Rectal smooth muscle tissue (tissue), 1 donor: Measurements from ENCODE around the gene PRR23E.

Experiments used
- H3K27ac ChIP-seq: one replicate; pipeline ENCODE4 v1.7.0; 2013; ENCODE audit warnings: low read depth, low read length, inconsistent platforms
- H3K27me3 ChIP-seq: one replicate; pipeline ENCODE4 v1.7.0; 2013; ENCODE audit warnings: low read length; ENCODE audit not compliant: control insufficient read depth, insufficient read depth
- H3K36me3 ChIP-seq: one replicate; pipeline ENCODE4 v1.7.0; 2013; ENCODE audit warnings: low read length; ENCODE audit not compliant: control insufficient read depth, insufficient read depth
- H3K4me1 ChIP-seq: one replicate; pipeline ENCODE4 v1.7.0; 2013; ENCODE audit warnings: low read length; ENCODE audit not compliant: control insufficient read depth, insufficient read depth
- H3K4me3 ChIP-seq: one replicate; pipeline ENCODE4 v1.7.0; 2013; ENCODE audit warnings: low read length
- H3K9ac ChIP-seq: one replicate; pipeline ENCODE4 v1.7.0; 2013; ENCODE audit warnings: low read length

Gene PRR23E, protein sequence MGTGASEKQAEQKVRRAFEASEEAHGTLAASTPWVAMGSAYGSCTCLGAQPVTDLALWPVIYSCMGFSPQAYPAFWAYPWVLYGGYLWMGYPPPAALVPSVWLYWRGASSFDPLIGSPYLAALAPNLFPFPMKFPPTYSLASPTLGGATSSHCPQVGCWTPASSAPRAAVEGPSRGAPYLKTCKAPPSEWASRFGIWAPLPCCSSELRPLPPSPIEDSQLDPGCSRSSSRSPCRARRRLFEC

DNA sequence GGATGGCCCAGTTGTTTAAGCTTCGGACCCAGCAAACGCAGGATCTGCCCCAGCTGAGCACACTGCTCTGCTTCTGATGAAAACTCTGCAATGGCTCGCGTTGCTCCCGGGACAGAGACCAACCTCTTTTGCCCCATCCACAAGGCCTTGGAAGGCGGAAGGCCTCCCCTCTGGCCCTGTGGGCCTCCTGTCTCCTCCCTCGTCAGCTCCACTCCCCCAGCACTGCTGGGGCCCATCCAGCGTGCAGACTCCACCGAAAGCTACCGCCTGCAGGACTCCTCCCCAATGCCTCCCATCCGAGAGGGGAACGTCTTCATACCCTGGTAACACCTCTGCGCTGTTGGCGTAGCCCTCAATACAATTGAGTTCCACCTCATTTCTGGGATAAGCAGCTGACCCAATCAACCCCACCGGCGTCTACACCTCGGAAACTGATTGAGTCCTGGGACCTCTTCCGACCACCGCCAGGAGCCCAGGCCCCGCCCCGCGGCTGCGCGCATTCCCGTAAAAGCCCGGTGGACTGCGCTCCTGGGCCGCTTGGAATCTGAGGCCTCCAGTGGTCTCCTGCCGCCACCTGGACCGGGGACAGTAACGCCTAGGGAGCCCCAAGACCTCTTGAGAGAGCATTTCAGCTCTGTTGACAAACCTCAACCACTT lies at the start of gene PRR23E:
Gene PRR23E (plus strand): TSS at position 556 of the 657 bp plus-strand sequence. CDS start 3,555 bp downstream, outside the sequence.
- no peak within 1 kb of the TSS for H3K27ac ChIP-seq
- no peak within 1 kb of the TSS for H3K4me3 ChIP-seq
- H3K36me3 ChIP-seq, result no peaks in the 10 kb centered on the region
- H3K9ac ChIP-seq, result no peak within 1 kb of the TSS
- H3K4me1 ChIP-seq, result no peaks in the 10 kb centered on the region
- peaks cover 2% of the 10 kb centered on the region for H3K27me3 ChIP-seq

DNA sequence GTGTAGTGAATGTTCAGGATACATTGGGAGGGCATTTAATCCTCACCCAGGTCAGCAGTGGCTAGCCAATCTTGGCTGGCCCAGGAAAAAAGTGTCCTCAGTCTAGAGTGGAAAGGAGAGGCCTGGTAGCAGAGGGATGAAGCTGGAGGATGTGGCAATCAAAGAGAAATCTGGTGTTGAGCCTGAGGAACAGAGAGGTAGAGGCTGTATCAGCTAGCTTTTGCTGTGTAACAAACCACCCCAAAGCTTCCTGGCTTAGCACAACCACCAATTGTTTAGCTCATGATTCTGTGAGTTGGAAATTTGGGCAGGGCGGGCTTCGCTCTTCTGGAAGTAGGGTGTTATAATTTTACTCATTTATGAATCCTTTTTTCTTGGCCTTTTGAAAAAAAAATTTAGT lies 49.8 kb upstream of the PRR23E start:
- Histone ChIP-seq H3K9ac (no peak overlapping the region), H3K36me3 (no peaks in the 10 kb centered on the region), H3K4me1 (no peaks in the 10 kb centered on the region), H3K27me3 (no peaks in the 10 kb centered on the region), H3K4me3 (no peak overlapping the region), H3K27ac (no peak overlapping the region)

DNA sequence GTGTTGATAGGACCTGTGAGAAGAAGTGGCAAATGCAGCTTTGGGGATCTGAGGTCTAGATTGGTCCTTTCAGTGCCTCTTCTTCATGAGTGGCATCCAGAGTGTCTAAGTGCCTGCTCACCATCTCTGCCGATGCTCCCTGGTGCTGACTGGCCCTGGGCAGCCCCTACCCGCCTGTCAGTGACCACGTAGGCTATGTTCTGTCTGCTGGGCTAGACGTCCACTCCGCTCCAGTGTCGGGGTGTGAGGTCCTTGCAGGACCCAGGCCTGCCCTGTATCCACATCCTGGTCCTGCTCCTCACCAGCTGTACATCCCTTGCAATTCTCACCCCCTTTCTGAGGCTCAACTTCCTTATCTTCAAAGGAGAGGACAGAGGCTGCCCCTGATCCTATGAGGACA lies 48.3 kb upstream of the PRR23E start:
- Histone ChIP-seq H3K9ac (no peak overlapping the region), H3K27ac (no peak overlapping the region), H3K4me1 (no peaks in the 10 kb centered on the region), H3K4me3 (no peak overlapping the region), H3K36me3 (no peaks in the 10 kb centered on the region), H3K27me3 (no peaks in the 10 kb centered on the region)

DNA sequence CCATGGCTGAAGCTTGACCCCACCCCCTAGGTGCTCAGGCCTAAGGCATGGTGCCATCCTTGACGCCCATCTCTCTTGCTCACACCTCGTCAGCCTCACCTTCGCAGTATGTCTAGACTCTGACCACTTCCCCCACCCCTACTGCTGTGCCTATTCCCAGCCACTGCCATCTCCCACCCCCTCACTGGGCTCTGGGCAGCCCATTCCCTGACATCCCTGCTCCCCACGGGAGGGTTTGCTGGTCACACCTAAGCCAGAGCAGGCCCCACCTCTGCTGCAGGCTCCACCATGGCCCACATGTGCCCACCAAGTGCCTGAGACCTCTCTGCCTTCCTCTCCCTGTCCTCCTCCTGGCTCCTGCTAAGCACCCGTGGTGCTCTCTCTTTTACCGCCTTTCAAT lies 47.7 kb upstream of the PRR23E start:
- no peak overlapping the region for H3K4me3 ChIP-seq
- H3K4me1 ChIP-seq, result no peaks in the 10 kb centered on the region
- no peaks in the 10 kb centered on the region for H3K27me3 ChIP-seq
- no peak overlapping the region for H3K27ac ChIP-seq
- no peaks in the 10 kb centered on the region for H3K36me3 ChIP-seq
- H3K9ac ChIP-seq, result no peak overlapping the region

DNA sequence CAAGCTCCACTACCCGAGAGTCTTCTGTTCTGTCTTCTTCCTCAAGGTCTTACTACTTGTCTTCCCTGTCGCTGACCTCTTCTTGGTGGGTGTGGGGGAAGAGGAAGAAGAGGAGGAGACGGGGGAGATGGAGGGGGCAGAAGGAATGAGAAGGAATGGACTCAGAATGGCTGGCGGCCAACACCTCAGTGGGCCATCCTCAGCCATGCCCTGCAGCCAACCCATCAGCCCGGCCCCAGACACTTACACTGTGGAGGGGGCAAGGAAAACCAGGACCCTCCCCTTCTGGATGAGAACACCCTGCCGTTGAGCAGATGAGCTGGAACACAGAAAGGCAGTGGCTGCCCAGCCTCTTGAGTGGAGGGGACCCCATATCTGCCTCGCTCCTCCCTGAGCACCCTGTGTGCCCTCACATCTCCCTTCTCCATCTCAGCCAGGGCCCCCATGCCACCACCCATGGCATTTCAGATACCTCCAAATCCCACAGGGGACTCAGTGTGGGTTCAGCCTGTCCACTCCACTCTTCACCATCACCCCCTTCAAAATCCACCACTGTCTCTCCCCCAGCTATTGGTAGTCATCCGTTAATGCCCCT lies 45.5 kb upstream of the PRR23E start:
- Histone ChIP-seq H3K9ac (no peak overlapping the region), H3K36me3 (no peaks in the 10 kb centered on the region), H3K4me3 (no peak overlapping the region), H3K27ac (no peak overlapping the region), H3K4me1 (no peaks in the 10 kb centered on the region), H3K27me3 (no peaks in the 10 kb centered on the region)

DNA sequence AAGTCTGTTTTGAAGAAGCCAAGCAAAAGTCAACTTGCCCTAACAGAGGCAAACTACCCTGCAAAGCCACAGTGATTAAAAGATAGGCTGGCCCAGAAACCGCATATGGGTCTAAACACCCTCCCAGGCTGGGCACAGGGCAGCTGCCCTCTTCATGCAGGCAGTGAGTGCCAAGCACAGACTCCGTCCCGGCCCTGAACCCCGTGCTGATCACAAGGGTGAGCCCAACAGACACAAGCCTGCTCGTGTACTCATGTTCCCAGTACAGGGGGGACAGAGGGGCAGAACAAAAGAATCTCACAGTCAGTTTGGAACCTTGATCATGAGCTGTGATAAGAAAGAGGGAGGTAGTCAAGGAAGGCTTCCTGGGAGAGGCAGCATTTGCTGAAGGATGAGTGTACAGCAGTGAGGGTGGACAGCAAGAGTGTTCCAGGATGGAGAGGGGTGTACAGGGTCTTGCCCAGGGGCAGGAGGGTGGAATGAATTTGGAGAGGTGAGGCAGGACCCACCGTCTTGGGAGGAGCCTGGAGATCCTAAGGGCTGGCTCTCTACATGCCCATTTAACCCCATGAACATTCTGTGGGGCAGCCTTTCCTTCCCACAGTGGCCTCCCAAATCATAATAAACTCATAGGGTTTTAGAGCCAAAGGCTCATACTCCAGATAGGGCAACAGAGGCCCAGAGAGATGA lies 43.2 kb upstream of the PRR23E start:
- no peak overlapping the region for H3K4me3 ChIP-seq
- no peak overlapping the region for H3K27ac ChIP-seq
- H3K27me3 ChIP-seq, result peaks cover 5% of the 10 kb centered on the region
- H3K9ac ChIP-seq, result no peak overlapping the region
- H3K36me3 ChIP-seq, result no peaks in the 10 kb centered on the region
- no peaks in the 10 kb centered on the region for H3K4me1 ChIP-seq

DNA sequence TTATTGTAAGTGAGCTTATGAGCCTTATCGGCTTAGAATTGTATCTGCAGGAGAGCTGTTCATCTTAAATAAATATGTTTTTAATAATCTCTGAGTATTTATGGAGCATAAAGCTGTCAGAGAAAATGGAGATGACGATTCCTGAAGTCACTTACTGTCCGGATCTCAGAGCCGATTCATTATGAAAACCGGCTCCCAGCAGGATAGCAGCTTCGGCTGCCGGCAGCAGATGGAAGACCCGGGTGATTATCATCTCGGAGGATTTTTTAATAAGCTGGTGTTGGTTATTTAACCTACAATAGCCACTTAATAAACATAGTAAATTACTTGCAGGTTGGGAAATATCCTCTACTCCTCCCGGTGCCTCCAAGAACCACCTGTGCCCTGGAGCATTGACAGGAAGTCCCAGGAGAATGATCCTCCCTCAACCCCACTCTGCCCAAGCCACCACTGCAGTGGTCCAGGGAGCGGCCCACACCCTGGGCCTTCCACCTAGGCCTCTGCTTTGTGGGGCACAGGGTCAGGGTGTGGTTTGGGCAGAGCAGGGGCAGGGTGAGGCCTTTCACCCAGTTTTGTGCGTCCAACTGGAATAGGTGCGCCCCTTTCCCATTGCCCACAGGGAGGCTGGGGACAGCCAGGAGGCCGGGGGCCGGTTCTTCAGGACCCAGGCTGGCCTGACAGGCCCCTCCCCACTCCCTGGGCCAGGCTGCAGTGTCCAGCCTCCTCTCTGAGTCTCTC lies 42.2 kb upstream of the PRR23E start:
- Histone ChIP-seq H3K4me1 (no peaks in the 10 kb centered on the region), H3K4me3 (no peak overlapping the region), H3K9ac (no peak overlapping the region), H3K27me3 (peaks cover 5% of the 10 kb centered on the region), H3K27ac (no peak overlapping the region), H3K36me3 (no peaks in the 10 kb centered on the region)

DNA sequence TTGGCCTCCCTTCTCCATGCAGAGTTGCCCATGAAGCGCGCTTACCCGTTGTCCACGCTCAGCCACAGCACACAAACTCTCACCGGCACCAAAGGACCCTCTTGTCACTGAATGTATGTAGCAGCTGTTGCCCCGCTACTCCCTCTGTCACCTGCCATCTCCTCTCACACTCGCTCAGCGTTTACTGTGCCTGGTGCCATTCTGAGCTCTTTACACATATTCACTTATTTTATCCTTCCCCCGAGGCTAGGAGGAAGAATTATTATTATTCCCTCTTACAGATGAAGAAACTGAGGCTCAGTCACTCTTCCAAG lies 41.7 kb upstream of the PRR23E start:
- no peaks in the 10 kb centered on the region for H3K36me3 ChIP-seq

DNA sequence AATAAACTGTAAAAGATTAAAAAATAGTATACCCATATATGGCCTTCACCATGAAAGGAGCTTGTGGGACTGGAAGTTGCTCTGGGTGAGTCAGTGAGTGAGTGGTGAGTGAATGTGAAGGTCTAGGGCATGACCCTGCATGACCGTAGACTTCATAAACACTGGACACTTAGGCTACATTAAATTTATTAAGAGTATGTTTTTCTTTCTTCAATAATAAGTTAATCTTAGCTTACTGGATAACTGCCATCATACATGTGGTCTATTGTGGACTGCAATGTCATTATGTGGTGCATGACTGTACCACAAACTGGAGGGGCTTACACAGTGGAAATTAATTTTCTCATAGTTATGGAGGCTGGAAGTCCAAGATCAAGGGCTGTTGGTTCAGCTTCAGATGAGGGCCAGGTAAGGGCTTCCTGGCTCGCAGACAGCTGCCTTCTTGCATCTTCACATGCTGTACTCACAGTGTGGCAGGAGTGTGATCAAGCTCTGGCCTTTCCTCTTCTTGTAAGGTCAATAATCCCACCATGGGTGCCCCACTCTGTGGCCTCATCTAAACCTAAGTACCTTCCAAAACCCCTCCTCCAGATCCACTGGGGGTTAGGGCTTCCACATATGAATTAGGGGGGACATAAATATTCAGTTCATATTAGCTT lies 40.8 kb upstream of the PRR23E start:
- Histone ChIP-seq H3K36me3 (no peaks in the 10 kb centered on the region), H3K9ac (no peak overlapping the region), H3K27ac (no peak overlapping the region), H3K4me3 (no peak overlapping the region), H3K4me1 (no peaks in the 10 kb centered on the region), H3K27me3 (peaks cover 5% of the 10 kb centered on the region)

More for the DNA sequence above, 41.7 kb upstream of the PRR23E start:
- Histone ChIP-seq H3K9ac (no peak overlapping the region), H3K27me3 (peaks cover 5% of the 10 kb centered on the region), H3K27ac (no peak overlapping the region), H3K4me3 (no peak overlapping the region), H3K4me1 (no peaks in the 10 kb centered on the region)

DNA sequence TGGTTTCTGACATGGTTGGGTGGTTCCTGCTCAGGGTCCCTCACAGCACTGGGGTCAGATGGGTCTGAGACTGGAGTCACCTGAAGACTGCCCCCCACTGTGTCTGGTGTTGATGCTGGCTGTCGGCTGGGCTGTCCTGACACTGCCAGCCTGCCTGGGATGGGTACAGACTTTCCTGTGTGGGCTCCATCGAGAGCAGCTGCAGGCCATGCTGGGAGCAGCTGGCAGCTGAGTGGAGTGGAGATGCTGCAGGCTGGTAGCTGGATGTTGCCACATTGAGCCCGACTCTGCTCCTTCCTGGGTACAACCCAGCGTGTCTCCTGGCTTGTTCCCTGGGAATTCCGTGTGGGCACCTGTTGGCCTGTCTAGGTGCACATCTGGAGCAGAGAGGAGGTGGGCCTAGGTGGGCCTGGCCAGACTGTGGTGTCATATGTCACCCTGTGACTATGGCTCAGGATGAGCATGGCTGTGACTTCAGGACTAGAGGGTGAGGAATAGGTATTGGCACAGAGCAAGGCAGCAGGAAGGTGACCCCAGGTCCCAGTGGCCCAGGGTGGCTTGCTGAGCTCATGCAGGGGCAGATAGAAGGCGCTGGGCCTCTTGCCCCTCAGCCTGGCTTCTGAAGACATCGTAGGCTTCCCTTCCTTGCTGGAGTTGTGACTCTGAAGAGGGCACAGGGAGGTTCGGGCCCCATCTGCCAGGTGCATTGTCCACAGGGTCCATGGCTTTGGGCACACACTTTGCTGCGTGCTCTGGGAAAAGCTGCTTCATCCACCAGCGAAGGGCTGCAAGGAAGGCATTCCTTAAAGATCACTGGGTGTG lies 40.0 kb upstream of the PRR23E start:
- no peak overlapping the region for H3K9ac ChIP-seq
- H3K36me3 ChIP-seq, result no peaks in the 10 kb centered on the region
- H3K27me3 ChIP-seq, result peaks cover 5% of the 10 kb centered on the region
- no peak overlapping the region for H3K27ac ChIP-seq
- H3K4me1 ChIP-seq, result no peaks in the 10 kb centered on the region
- no peak overlapping the region for H3K4me3 ChIP-seq

DNA sequence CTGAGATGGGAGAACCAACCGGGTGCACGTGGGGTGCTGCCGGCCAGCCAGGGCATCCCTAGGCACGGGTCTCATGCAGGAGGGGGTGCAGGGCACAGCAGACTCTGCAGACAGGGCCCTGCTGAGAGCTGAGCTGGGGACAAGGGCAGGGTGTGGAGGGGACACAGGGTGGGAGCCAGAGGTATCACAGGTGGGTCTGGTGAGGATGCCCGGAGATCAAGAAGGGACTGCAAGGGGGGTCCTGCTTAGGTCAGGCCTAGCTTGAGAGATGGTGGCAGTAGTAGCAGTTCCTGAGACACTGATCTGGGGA lies 39.5 kb upstream of the PRR23E start:
- Histone ChIP-seq H3K4me1 (no peaks in the 10 kb centered on the region), H3K9ac (no peak overlapping the region), H3K36me3 (no peaks in the 10 kb centered on the region), H3K27me3 (peaks cover 5% of the 10 kb centered on the region), H3K4me3 (no peak overlapping the region), H3K27ac (no peak overlapping the region)
